AG04450 (cell line): ENCODE data around the gene NBL1. TPM values are rescaled to one million over a fixed set of nuclear protein-coding genes. Genes with fewer than 3 reads are reported as not detected.
A peak's percentile ranks its signal among the peaks of the same experiment; 100 is the strongest.

Source experiments
- CTCF ChIA-PET: fragments of 300-600, 350-600 bp; formaldehyde crosslinking; extraction: SDS; loops from one replicate; lab custom pipeline; 2022; ENCODE audit warnings: antibody characterized with exemption, inconsistent platforms; lab: Charles Lee
- POLR2A ChIA-PET: fragments of 350-600 bp; formaldehyde crosslinking; extraction: SDS; loops from one replicate; lab custom pipeline; 2021; ENCODE audit warnings: antibody characterized with exemption, inconsistent platforms; lab: Yijun Ruan, JAX
- DNase-seq: peaks from one replicate; pipeline ENCODE4 v3.0.0-alpha.2; 2011; ENCODE audit warnings: low read depth, low spot score
- H3K27ac ChIP-seq: one replicate; pipeline ENCODE4 v1.5.1; 2012; ENCODE audit warnings: low read depth, low read length, control low read depth
- H3K27me3 ChIP-seq: one replicate; pipeline ENCODE4 v1.6.0; 2012; ENCODE audit warnings: low read length; ENCODE audit not compliant: control insufficient read depth, insufficient read depth
- H3K4me3 ChIP-seq: 2 replicates; pipeline ENCODE4 v1.5.1; 2011; ENCODE audit warnings: mild to moderate bottlenecking, low read depth, low read length, control low read depth
- H3K9me3 ChIP-seq: 2 replicates; pipeline ENCODE4 v1.5.1; 2012; ENCODE audit warnings: low read length; ENCODE audit not compliant: control insufficient read depth, insufficient read depth
- polyA plus RNA-seq: library from polyadenylated mRNA; depleted of rRNA; stranded (reverse); fragments of >200 nt; gene quantifications from 2 replicates; pipeline ENCODE4 v1.2.3, GENCODE V29; 2011
- TF ChIP-seq, protein P1 (sequence below): IDR thresholded peaks from 2 replicates; pipeline ENCODE4 v1.5.1; 2011; ENCODE audit warnings: low read depth, low read length, control low read depth, inconsistent platforms

Gene NBL1
- polyA plus RNA-seq, 1 experiment: 151 TPM

DNA sequence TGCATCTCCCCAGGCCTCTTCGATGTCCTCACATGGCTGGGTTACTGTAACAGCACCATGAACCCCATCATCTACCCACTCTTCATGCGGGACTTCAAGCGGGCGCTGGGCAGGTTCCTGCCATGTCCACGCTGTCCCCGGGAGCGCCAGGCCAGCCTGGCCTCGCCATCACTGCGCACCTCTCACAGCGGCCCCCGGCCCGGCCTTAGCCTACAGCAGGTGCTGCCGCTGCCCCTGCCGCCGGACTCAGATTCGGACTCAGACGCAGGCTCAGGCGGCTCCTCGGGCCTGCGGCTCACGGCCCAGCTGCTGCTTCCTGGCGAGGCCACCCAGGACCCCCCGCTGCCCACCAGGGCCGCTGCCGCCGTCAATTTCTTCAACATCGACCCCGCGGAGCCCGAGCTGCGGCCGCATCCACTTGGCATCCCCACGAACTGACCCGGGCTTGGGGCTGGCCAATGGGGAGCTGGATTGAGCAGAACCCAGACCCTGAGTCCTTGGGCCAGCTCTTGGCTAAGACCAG is 34.9 kb downstream of the NBL1 start:
- CTCF ChIA-PET: interaction anchor here (1.1 kb wide), 1 partner anchor 25 kb away, joined by 3 read pairs; no protein-coding TSS in a partner anchor
- no peak overlapping the region for H3K27ac ChIP-seq
- no peak for DNase-seq
- TF ChIP-seq, protein P1, sequence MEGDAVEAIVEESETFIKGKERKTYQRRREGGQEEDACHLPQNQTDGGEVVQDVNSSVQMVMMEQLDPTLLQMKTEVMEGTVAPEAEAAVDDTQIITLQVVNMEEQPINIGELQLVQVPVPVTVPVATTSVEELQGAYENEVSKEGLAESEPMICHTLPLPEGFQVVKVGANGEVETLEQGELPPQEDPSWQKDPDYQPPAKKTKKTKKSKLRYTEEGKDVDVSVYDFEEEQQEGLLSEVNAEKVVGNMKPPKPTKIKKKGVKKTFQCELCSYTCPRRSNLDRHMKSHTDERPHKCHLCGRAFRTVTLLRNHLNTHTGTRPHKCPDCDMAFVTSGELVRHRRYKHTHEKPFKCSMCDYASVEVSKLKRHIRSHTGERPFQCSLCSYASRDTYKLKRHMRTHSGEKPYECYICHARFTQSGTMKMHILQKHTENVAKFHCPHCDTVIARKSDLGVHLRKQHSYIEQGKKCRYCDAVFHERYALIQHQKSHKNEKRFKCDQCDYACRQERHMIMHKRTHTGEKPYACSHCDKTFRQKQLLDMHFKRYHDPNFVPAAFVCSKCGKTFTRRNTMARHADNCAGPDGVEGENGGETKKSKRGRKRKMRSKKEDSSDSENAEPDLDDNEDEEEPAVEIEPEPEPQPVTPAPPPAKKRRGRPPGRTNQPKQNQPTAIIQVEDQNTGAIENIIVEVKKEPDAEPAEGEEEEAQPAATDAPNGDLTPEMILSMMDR: no peak
- H3K27me3 ChIP-seq: peaks cover 2% of the 10 kb centered on the region
- POLR2A ChIA-PET: no interaction called here
- H3K4me3 ChIP-seq: no peak overlapping the region
- no peaks in the 10 kb centered on the region; the same call in 1 of the 2 replicates for H3K9me3 ChIP-seq

DNA sequence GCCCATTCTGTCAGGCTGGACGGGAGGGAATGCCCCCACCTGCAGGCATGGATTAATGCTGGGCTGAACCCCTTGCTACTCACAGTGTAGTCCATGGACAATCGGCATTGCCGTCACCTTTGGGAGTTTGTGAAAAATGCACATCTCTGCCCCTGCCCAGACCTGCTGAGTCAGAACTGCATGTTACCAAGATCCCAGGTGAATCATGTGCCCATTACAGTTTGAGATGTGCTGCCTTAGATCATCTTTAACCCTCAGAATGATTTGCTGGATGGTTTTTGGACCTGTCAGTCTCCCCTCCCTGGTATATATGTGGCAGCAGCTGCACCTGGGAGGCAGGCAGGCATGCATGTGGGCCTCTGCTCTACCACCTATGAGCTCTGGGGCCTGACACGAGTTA is 35.6 kb downstream of the NBL1 start:
- ChIA-PET CTCF (interaction anchor here (1.1 kb wide), 1 partner anchor 25 kb away, joined by 3 read pairs; no protein-coding TSS in a partner anchor), POLR2A (no interaction called here)
- H3K27ac ChIP-seq: no peak overlapping the region
- no peak overlapping the region for H3K4me3 ChIP-seq
- DNase-seq: no peak
- peaks cover 2% of the 10 kb centered on the region for H3K9me3 ChIP-seq
- peaks cover 2% of the 10 kb centered on the region for H3K27me3 ChIP-seq
- TF ChIP-seq, protein P1: no peak

DNA sequence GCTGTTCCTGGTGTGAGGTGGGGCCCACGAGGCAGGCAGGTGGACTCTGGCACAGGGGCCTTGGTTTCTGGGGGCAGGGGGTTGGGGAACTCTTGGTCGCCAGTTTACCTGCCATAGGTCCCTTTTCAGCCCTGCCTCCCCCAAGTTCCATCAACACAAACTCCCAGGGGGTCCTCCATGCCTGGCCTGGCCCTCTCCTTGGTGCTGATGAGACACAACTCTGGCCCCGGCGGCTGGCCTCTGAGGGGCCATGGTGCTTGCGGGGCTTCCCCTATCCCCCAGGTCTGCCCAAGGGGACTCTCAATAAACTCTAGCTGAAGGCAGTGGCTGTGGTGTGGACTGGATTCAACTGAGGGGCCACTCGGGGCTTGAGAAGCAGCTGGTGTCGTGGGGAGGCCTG is 36.5 kb downstream of the NBL1 start:
- TF ChIP-seq, protein P1: no peak
- ChIA-PET POLR2A (no interaction called here), CTCF (interaction anchor here (2.7 to 3.3 kb wide), 2 partner anchors 19 to 24 kb away, joined by 17 to 18 read pairs; no protein-coding TSS in a partner anchor)

DNA sequence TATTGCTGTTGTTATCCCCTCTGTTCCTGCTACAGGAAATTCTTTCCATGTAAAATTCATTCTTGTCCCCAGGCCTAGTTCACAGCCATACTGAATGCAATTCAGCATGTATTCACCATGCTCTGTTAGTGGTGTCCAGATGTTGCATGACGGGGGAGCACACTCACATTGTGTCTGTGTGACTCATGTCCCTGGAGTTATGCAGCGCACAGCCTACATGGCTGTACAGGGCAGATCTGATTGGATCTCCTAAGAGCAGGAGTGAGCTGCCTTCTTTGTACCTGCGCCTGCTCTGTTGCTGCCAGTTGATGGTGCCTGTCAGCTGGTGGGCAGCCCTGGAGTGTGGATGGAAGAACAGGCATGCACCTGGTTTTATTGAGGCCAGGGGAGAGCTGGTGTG is 38.1 kb downstream of the NBL1 start:
- peak; percentile 70 for DNase-seq
- Histone ChIP-seq H3K4me3 (no peak overlapping the region), H3K27me3 (no peaks in the 10 kb centered on the region), H3K27ac (no peak overlapping the region), H3K9me3 (peaks cover 5% of the 10 kb centered on the region)
- CTCF ChIA-PET: interaction anchor here (2.7 to 3.3 kb wide), 2 partner anchors 21 to 22 kb away, joined by 17 to 18 read pairs; no protein-coding TSS in a partner anchor
- TF ChIP-seq, protein P1: no peak
- POLR2A ChIA-PET: no interaction called here

More for the DNA sequence above, 36.5 kb downstream of the NBL1 start:
- Histone ChIP-seq H3K4me3 (no peak overlapping the region), H3K27ac (no peak overlapping the region), H3K27me3 (peaks cover 2% of the 10 kb centered on the region), H3K9me3 (peaks cover 5% of the 10 kb centered on the region)
- no peak for DNase-seq

DNA sequence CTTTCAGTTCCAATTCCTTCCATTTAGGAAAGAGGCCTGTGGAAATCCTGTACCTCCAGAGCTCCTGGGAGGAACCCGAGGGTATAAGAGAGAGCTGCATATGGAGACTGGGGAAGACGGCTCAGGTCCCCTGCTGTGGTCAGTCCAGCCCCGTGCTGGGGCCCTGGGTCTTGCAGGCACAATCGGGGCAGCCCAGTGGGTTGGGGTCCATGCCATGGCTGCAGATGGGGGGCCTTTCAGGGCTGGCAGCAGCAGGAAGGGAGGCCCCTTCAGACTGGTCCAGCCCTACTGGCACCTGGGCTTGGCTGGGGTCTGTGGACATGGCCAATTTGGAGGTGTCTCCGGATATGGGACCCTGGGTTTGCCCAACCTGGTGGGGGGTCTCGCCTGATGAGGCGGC is 38.8 kb downstream of the NBL1 start:
- Histone ChIP-seq H3K27ac (no peak overlapping the region), H3K4me3 (no peak overlapping the region), H3K27me3 (no peaks in the 10 kb centered on the region), H3K9me3 (peaks cover 5% of the 10 kb centered on the region)
- ChIA-PET POLR2A (no interaction called here), CTCF (interaction anchor here (1.6 to 3.3 kb wide), 4 partner anchors 22 to 33 kb away, joined by 7 to 20 read pairs (median 18); no protein-coding TSS in a partner anchor)
- TF ChIP-seq, protein P1: no peak
- DNase-seq: no peak
